ENCODE measurements around the gene CEP250. TPM values are rescaled to one million over a fixed set of nuclear protein-coding genes. Genes with fewer than 3 reads are reported as not detected.
A peak's percentile ranks its signal among the peaks of the same experiment; 100 is the strongest.
"Not testable (repeated sequence)": the region's sequence is repeated elsewhere in the genome, so short reads cannot be mapped to it uniquely, and the experiment has no call there.

CEP250 gene
- total RNA-seq, 4 donors from 2014 or later: 26.1 to 121 (median 38.3) TPM

GRCh38 chr20:35517125-35517524 lies 61.7 kb downstream of the CEP250 start:
- no peak for TF ChIP-seq POLR2A (IDR thresholded peaks at IDR 0.05)
- TF ChIP-seq CTCF (IDR thresholded peaks at IDR 0.05): no peak
- no peaks in the 10 kb centered on the region for H3K9me3 ChIP-seq
- no peak overlapping the region for H3K27ac ChIP-seq
- H3K36me3 ChIP-seq: no peaks in the 10 kb centered on the region
- no peak overlapping the region for H3K4me3 ChIP-seq
- DNase-seq: no peak
- H3K27me3 ChIP-seq: no peaks in the 10 kb centered on the region
- no peaks in the 10 kb centered on the region for H3K4me1 ChIP-seq

GRCh38 chr20:35517767-35518166 lies 62.4 kb downstream of the CEP250 start:
- H3K27me3 ChIP-seq, H3K4me1 ChIP-seq, H3K4me3 ChIP-seq, DNase-seq, H3K9me3 ChIP-seq, H3K36me3 ChIP-seq, H3K27ac ChIP-seq: not testable (repeated sequence)

GRCh38 chr20:35518955-35519354 lies 63.6 kb downstream of the CEP250 start:
- Histone ChIP-seq H3K27me3 (no peaks in the 10 kb centered on the region), H3K9me3 (no peaks in the 10 kb centered on the region), H3K36me3 (no peaks in the 10 kb centered on the region), H3K4me1 (no peaks in the 10 kb centered on the region), H3K4me3 (no peak overlapping the region), H3K27ac (no peak overlapping the region)
- TF ChIP-seq POLR2A (IDR thresholded peaks at IDR 0.05): no peak
- no peak for TF ChIP-seq CTCF (IDR thresholded peaks at IDR 0.05)
- DNase-seq: no peak

GRCh38 chr20:35523298-35523888 lies 68.0 kb downstream of the CEP250 start:
- no peaks in the 10 kb centered on the region for H3K4me1 ChIP-seq
- H3K27me3 ChIP-seq: no peaks in the 10 kb centered on the region
- H3K9me3 ChIP-seq: no peaks in the 10 kb centered on the region
- H3K4me3 ChIP-seq: no peak overlapping the region
- DNase-seq: peak in 1 of 3 donors; percentile 37
- H3K27ac ChIP-seq: no peak overlapping the region
- TF ChIP-seq POLR2A (IDR thresholded peaks at IDR 0.05) (no peak), CTCF (IDR thresholded peaks at IDR 0.05) (peak in 4 of 6 experiments; percentile 18 to 38 (median 21))
- H3K36me3 ChIP-seq: no peaks in the 10 kb centered on the region

GRCh38 chr20:35525639-35526038 lies 70.2 kb downstream of the CEP250 start:
- no peak for TF ChIP-seq CTCF (IDR thresholded peaks at IDR 0.05)
- no peak for DNase-seq
- Histone ChIP-seq H3K4me3 (no peak overlapping the region), H3K27ac (no peak overlapping the region), H3K9me3 (no peaks in the 10 kb centered on the region), H3K4me1 (no peaks in the 10 kb centered on the region), H3K27me3 (no peaks in the 10 kb centered on the region), H3K36me3 (no peaks in the 10 kb centered on the region)

- Histone ChIP-seq H3K4me3 (no peak overlapping the region), H3K9me3 (no peaks in the 10 kb centered on the region), H3K4me1 (no peaks in the 10 kb centered on the region), H3K27me3 (no peaks in the 10 kb centered on the region), H3K27ac (no peak overlapping the region), H3K36me3 (no peaks in the 10 kb centered on the region)
- TF ChIP-seq POLR2A (IDR thresholded peaks at IDR 0.05) (no peak), CTCF (IDR thresholded peaks at IDR 0.05) (no peak)
- no peak for DNase-seq
These were observed 71.8 kb downstream of the CEP250 start for GRCh38 chr20:35527122-35527769.

Measured in Peyer's patch (tissue), 4 donors.